Mucosa of rectum (tissue), 2 donors: ENCODE results near the gene FNIP1.
"Not testable (repeated sequence)": the region's sequence is repeated elsewhere in the genome, so short reads cannot be mapped to it uniquely, and the experiment has no call there.

ENCODE experiments used
- H3K27ac ChIP-seq, 2 donors: one replicate each; pipeline ENCODE4 v1.7.0; 2013; ENCODE audit warnings: inconsistent platforms in 2 of 2, low read depth in 2 of 2, low read length in 2 of 2
- H3K27me3 ChIP-seq, 2 donors: one replicate each; pipeline ENCODE4 v1.7.0; 2013; ENCODE audit warnings: low read length in 2 of 2; ENCODE audit not compliant: control insufficient read depth in 2 of 2, insufficient read depth in 2 of 2
- H3K36me3 ChIP-seq, 2 donors: one replicate each; pipeline ENCODE4 v1.7.0; 2013; ENCODE audit warnings: low read length in 2 of 2; ENCODE audit not compliant: control insufficient read depth in 2 of 2, insufficient read depth in 2 of 2
- H3K4me1 ChIP-seq, 2 donors: one replicate each; pipeline ENCODE4 v1.7.0; 2013; ENCODE audit warnings: low read length in 2 of 2, mild to moderate bottlenecking in 1 of 2; ENCODE audit not compliant: control insufficient read depth in 2 of 2, insufficient read depth in 2 of 2
- H3K4me3 ChIP-seq, 2 donors: one replicate each; pipeline ENCODE4 v1.7.0; 2013; ENCODE audit warnings: low read length in 2 of 2
- H3K9ac ChIP-seq, 2 donors: one replicate each; pipeline ENCODE4 v1.7.0; 2013; ENCODE audit warnings: low read length in 2 of 2, low read depth in 1 of 2, mild to moderate bottlenecking in 1 of 2
- H3K9me3 ChIP-seq, 2 donors: one replicate each; pipeline ENCODE4 v1.7.0; 2013; ENCODE audit warnings: low read length in 2 of 2; ENCODE audit not compliant: control insufficient read depth in 2 of 2
- donor health status: healthy.
- donor health status: Normal muscosa, but diverticular disease.

Gene FNIP1

DNA sequence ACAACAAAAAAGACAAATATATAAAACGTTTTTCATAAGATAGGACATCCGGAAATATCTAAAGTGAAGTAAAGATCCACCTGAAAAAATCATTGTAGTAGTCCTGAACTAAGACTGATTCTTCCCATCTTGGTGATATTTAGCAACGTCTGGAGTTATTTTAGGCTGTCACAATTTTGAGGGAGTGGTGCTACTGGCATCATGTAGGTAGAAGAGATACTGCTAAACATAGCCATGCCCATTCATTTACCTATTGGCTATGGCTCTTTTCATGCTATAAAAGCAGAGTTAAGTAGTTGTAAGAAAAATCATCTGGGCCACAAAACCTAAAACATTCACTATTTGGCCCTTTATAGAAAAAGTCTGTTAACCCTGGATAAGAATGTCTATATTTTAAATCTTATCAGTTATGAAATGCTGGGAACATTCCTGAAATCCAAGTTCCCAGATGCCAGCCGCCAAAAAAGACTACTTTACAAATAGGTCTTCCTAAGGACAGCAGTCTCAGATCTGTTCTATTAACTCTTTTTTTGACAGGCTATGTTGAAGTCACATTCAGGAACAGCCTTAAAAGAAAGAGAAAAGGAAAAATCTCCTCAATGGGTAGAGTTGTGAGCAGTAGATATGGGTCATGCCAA is 188.8 kb downstream of the FNIP1 start:
- no peak overlapping the region for H3K9ac ChIP-seq
- no peak overlapping the region for H3K27ac ChIP-seq

DNA sequence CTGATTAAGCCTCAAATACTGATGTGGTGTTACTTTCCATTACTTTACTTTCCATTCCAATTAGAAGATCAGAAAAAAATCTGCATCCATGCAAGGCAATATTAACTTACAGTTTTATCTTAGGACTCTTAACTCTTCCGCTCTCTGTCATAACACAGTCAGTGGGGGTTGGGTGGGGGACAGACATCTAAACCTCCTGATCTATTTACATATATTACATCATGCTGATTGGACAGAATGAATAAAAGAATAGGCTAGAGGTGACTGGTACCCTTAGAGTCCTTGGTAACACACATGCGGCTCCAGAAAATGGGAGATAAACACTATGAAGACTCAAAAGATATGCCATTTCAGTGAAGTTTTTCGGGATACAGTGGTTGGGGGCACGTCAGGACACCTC is 189.4 kb downstream of the FNIP1 start:
- H3K36me3 ChIP-seq = no peaks in the 10 kb centered on the region
- no peak overlapping the region for H3K9ac ChIP-seq
- H3K4me1 ChIP-seq = no peaks in the 10 kb centered on the region
- H3K4me3 ChIP-seq = no peak overlapping the region
- no peaks in the 10 kb centered on the region for H3K27me3 ChIP-seq
- no peak overlapping the region for H3K27ac ChIP-seq
- no peaks in the 10 kb centered on the region for H3K9me3 ChIP-seq

More for the DNA sequence above, 188.8 kb downstream of the FNIP1 start:
- H3K9me3 ChIP-seq = no peaks in the 10 kb centered on the region
- H3K4me1 ChIP-seq = no peaks in the 10 kb centered on the region
- H3K36me3 ChIP-seq = no peaks in the 10 kb centered on the region
- H3K4me3 ChIP-seq = no peak overlapping the region
- no peaks in the 10 kb centered on the region for H3K27me3 ChIP-seq

DNA sequence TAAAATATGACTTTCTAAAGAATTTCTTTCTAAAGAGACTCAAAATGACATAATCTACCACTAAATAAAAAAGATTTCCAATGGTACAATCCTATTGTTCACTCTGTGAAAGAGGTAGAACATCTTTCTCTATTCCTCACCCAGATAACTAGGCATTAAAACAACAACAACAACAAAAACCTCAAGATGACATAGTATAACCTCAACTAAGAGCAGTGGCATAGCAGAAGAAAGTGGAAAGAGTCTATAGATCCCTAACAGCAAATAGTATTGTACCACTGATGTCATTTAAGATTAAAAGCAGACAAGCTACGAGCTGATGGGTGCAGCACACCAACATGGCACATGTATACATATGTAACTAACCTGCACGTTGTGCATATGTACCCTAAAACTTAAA is 191.7 kb downstream of the FNIP1 start:
- H3K27ac ChIP-seq = no peak overlapping the region
- H3K9me3 ChIP-seq = no peaks in the 10 kb centered on the region
- no peak overlapping the region for H3K9ac ChIP-seq
- H3K36me3 ChIP-seq = peaks cover 0 to 3% of the 10 kb centered on the region in 2 donors
- no peaks in the 10 kb centered on the region for H3K4me1 ChIP-seq
- no peak overlapping the region for H3K4me3 ChIP-seq
- no peaks in the 10 kb centered on the region for H3K27me3 ChIP-seq

DNA sequence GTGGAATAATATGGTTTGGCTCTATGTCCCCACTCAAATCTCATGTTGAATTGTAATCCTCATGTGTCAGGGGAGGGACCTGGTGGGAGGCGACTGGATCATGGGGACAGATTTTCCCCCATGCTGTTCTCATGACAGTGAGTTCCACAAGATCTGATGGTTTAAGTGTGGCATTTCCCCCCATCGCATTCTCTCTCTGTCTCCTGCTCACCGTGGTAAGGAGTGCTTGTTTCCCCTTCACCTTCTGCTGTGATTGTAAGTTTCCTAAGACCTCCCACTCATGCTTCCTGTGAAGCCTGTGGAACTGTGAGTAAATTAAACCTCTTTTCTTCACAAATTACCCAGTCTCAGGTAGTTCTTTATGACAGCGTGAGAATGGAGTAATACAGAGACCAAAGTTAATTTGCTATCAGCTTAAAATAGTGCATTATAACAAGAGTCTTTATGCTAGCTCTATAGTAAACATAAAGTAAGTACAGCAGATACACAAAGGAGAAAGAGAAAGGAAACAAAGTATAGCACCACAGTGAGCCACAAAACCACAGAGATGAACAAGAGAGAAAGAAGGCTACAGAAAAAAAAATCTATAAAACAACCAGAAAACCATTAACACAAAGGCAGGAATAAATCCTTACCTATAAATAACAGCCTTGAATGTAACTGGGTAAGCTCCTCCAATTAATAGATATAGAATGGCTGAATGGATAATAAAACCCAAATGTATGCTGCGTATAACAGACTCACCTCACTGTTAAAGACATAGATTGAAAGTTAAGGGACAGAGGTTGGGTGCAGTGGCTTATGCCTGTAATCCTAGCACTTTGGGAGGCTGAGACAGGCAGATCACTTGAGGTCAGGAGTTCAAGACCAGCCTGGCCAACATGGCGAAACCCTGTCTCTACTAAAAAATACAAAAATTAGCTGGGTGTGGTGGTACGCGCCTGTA is 201.5 kb downstream of the FNIP1 start:
- no peaks in the 10 kb centered on the region for H3K27me3 ChIP-seq
- no peak overlapping the region for H3K27ac ChIP-seq
- H3K36me3 ChIP-seq = no peaks in the 10 kb centered on the region
- H3K4me3 ChIP-seq = no peak overlapping the region
- H3K9ac ChIP-seq = no peak overlapping the region
- no peaks in the 10 kb centered on the region for H3K9me3 ChIP-seq
- no peaks in the 10 kb centered on the region for H3K4me1 ChIP-seq

DNA sequence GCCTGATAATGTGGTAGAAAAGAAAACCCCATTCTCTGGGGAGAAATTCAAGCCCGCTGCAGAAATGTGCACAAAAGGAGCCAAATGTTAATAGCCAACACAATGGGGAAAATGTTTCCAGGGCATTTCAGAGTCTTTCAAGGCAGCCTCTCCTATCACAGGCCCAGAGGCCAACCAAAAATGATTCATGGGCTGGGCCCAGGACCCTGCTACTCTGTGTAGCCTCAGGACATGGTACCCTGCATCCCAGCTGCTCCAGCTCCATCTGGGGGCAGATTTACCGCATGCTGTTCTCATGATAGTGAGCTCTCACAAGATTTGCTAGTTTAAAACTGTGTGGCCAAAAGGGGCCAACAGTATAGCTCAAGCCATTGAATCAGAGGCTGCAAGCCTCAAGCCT is 202.9 kb downstream of the FNIP1 start:
- no peak overlapping the region for H3K4me3 ChIP-seq
- H3K4me1 ChIP-seq = no peaks in the 10 kb centered on the region
- no peaks in the 10 kb centered on the region for H3K9me3 ChIP-seq
- H3K27me3 ChIP-seq = no peaks in the 10 kb centered on the region
- H3K27ac ChIP-seq = no peak overlapping the region
- H3K36me3 ChIP-seq = no peaks in the 10 kb centered on the region
- no peak overlapping the region for H3K9ac ChIP-seq

DNA sequence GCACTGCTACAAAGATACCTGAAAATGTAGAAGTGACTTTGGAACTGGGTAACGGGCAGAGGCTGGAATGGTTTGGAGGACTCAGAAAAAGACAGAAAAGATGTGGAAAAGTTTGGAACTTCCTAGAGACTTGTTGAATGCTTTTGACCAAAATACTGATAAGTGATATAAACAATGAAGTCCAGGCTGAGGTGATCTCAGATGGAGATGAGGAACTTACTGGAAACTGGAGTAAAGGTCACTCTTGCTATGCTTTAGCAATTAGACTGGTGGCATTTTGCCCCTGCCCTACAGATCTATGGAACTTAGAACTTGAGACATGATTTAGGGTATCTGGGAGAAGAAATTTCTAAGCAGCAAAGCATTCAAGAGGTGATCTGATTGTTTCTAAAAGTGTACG is 203.4 kb downstream of the FNIP1 start:
- not testable (repeated sequence) for H3K36me3 ChIP-seq, H3K9ac ChIP-seq, H3K4me3 ChIP-seq, H3K9me3 ChIP-seq, H3K27ac ChIP-seq, H3K27me3 ChIP-seq, H3K4me1 ChIP-seq
